Psoas muscle (tissue), 8 donors: ENCODE measurements around the gene PTPRM. TPM values are rescaled to one million over a fixed set of nuclear protein-coding genes. Genes with fewer than 3 reads are reported as not detected.
A peak's percentile ranks its signal among the peaks of the same experiment; 100 is the strongest.

Source experiments
- ATAC-seq, 4 donors: fragments of 200-7000 bp; cut with Tn5 transposase; one replicate each; pipeline ENCODE4 v1.9.1; 2020; ENCODE audit warnings: moderate library complexity in 3 of 4, mild to moderate bottlenecking in 2 of 4
- DNase-seq, 2 donors: peaks; one replicate each; pipeline ENCODE4 v3.0.0-alpha.2; 2020
- H3K27ac ChIP-seq: fragments of 200-600 bp; one replicate; pipeline ENCODE4 v1.8.0; 2022
- H3K27me3 ChIP-seq, 3 donors: fragments of 200-600 bp in 1 of 3; one replicate each; pipeline versions ENCODE4 v1.6.1 to v1.8.0; 2013 to 2022; ENCODE audit warnings: low read length in 2 of 3, mild to moderate bottlenecking in 2 of 3, moderate library complexity in 1 of 3; ENCODE audit not compliant: insufficient read depth in 3 of 3
- H3K36me3 ChIP-seq, 2 donors: fragments of 200-600 bp in 1 of 2; one replicate each; pipeline versions ENCODE4 v1.6.1 to v1.8.0; 2013 to 2022; ENCODE audit warnings: low read depth in 1 of 2, mild to moderate bottlenecking in 1 of 2, moderate library complexity in 1 of 2; ENCODE audit not compliant: insufficient read depth in 1 of 2
- H3K4me1 ChIP-seq: fragments of 200-600 bp; one replicate; pipeline ENCODE4 v1.8.0; 2022
- H3K4me3 ChIP-seq: fragments of 200-600 bp; one replicate; pipeline ENCODE4 v1.8.0; 2022; ENCODE audit warnings: mild to moderate bottlenecking
- H3K9me3 ChIP-seq: fragments of 200-600 bp; one replicate; pipeline ENCODE4 v1.8.0; 2022
- WGBS, 3 donors: extraction: QIAGEN DNeasy Blood & Tissue Kit; methylation state at CpG; one replicate each; pipeline versions ENCODE4 v1.1.6 to v1.1.7; 2013; 5-methylcytosine and 5-hydroxymethylcytosine counted together
- intact Hi-C, 2 donors: fragments of 100-400 bp; cut with DNase I; formaldehyde crosslinking; loops; one replicate each; pipeline versions ENCODE4 v1.11.0 to v1.14.2; 2022
- polyA plus RNA-seq, 3 donors: library from polyadenylated mRNA; stranded (reverse); fragments of 200-250 nt; gene quantifications; one replicate each; pipeline ENCODE4 v1.2.3, GENCODE V29; 2013
- total RNA-seq, 4 donors: library from RNA; stranded (reverse); fragmentation: NEBNext Ultra II Directional in 2 of 4; extraction: Animal tissue kit (Norgen Biotek cat#: 25700) in 2 of 4; gene quantifications; one replicate each; pipeline versions ENCODE4 v1.2.1 to v1.2.4, GENCODE V29; 2021 to 2023
- TF ChIP-seq, protein P1 (sequence below): fragments of 200-600 bp; IDR thresholded peaks from one replicate; pipeline ENCODE4 v1.8.0; 2022; ENCODE audit warnings: antibody characterized with exemption
- donor health status: healthy with polysubstance abuse.
- donor health status: DM: no; HTN: no; CAD: no; lungs with moderate emphysema.
- donor health status: Bipolar disorder and iron deficiency.
- donor health status: healthy.
- donor health status: DM: yes; HTN: yes; CAD: no.
- donor health status: DM: no; HTN: no; CAD: no.
- donor health status: DM: no; HTN: no; CAD: no.
- donor health status: DM: yes; HTN: yes; CAD: no.

The PTPRM gene
- total and polyA plus RNA-seq, 7 donors, result 27.4 to 78.9 (median 39.0) TPM

DNA sequence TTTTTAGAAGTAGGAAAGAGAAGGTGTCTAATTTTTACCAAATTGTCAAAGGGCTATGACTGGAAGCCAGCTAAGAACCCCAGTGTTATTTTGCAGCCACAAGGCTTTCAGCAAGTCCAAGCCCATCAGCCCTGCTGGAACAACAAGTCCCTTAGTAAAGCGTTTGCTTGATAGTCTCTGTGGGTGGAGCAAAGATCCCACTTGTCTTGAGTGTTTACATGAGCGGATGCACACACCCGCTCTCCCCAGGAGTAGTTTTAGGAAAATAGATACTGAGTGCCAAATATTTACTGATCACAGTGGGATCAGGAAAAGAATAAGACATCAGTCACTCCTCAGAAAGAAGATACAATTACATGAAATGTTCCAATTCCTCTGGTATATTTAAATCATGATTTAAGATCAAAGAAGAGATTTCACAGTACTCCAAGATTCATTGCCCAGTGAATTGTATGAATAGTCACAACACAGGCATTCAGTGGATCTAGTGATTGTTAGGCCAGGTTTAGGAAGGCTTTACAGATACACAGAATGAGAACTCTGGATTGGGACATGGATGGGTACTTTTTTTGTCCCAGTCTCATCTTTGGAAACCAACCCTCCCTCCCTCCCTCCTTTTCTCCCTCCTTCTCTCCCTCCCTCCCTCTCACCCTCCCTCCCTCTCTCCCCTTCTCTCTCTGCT, 514.9 kb downstream of the PTPRM start:
- DNase-seq, result no peak
- H3K4me3 ChIP-seq, result no peak overlapping the region
- H3K36me3 ChIP-seq, result peaks cover 3 to 17% of the 10 kb centered on the region in 2 donors
- H3K9me3 ChIP-seq, result no peaks in the 10 kb centered on the region
- ATAC-seq, result no peak
- WGBS, 3 donors, result 75 to 83% (median 83%) methylated on average over 3 of the region's 3 CpGs
- H3K4me1 ChIP-seq, result no peaks in the 10 kb centered on the region
- H3K27me3 ChIP-seq, result no peaks in the 10 kb centered on the region
- intact Hi-C loops, result loop anchor here in 1 of 2 donors (10.0 kb wide), 1 partner anchor 313 kb away; no protein-coding TSS in a partner anchor
- TF ChIP-seq, protein P1, sequence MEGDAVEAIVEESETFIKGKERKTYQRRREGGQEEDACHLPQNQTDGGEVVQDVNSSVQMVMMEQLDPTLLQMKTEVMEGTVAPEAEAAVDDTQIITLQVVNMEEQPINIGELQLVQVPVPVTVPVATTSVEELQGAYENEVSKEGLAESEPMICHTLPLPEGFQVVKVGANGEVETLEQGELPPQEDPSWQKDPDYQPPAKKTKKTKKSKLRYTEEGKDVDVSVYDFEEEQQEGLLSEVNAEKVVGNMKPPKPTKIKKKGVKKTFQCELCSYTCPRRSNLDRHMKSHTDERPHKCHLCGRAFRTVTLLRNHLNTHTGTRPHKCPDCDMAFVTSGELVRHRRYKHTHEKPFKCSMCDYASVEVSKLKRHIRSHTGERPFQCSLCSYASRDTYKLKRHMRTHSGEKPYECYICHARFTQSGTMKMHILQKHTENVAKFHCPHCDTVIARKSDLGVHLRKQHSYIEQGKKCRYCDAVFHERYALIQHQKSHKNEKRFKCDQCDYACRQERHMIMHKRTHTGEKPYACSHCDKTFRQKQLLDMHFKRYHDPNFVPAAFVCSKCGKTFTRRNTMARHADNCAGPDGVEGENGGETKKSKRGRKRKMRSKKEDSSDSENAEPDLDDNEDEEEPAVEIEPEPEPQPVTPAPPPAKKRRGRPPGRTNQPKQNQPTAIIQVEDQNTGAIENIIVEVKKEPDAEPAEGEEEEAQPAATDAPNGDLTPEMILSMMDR, result no peak
- no peak overlapping the region for H3K27ac ChIP-seq

DNA sequence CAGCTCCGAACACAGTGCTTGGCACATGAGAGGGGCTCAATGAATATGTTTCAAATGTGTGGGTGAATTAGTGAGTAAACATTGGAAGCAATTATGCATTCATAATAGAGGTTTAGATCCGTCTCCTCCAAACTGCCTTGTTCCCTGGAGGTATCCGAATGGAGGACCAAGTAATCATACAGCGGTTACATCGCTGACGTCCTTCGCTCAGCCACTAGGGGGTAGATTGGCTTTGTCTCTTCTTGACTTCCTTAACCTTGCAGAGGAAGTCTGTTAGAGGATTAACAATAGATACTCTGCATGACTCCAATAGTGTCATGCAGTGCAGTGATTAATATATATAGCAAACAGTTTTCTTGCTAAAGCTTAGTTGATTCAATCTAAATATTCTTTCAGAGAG, 517.0 kb downstream of the PTPRM start:
- Histone ChIP-seq H3K4me3 (no peak overlapping the region), H3K36me3 (peaks cover 0 to 15% of the 10 kb centered on the region in 2 donors), H3K9me3 (no peaks in the 10 kb centered on the region), H3K27me3 (no peaks in the 10 kb centered on the region), H3K27ac (no peak overlapping the region), H3K4me1 (no peaks in the 10 kb centered on the region)
- WGBS, 3 donors, result 62 to 68% (median 67%) methylated on average over 7 of the region's 7 CpGs
- DNase-seq (no peak), ATAC-seq (peak in 3 of 4 donors; percentile 53 to 74 (median 58))
- TF ChIP-seq, protein P1, result peak; percentile 42
- intact Hi-C loops, result loop anchor here in 1 of 2 donors (10.0 kb wide), 1 partner anchor 311 kb away; no protein-coding TSS in a partner anchor

DNA sequence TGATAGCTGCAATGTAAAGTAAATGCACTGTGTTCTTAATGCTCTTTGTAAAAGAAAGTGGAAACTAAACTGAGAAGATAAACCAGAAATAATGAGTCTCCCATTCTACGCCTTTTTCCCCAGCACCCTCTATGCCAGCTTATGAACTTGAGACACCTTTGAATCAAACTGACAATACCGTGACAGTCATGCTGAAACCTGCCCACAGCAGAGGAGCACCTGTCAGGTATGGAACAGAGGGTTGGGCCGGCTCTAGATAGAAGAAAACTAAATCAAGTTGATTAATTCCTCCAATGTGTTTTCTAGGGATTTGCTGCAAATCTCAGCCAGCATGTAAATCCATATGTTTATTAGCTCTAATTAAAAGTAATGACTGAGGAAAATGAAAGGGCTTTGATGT, 521.5 kb downstream of the PTPRM start:
- ATAC-seq (no peak), DNase-seq (no peak)
- intact Hi-C loops, result loop anchor here in 1 of 2 donors (10.0 kb wide), 1 partner anchor 306 kb away; no protein-coding TSS in a partner anchor
- Histone ChIP-seq H3K27me3 (no peaks in the 10 kb centered on the region), H3K36me3 (peaks cover 0 to 16% of the 10 kb centered on the region in 2 donors), H3K4me1 (no peaks in the 10 kb centered on the region), H3K4me3 (no peak overlapping the region), H3K9me3 (no peaks in the 10 kb centered on the region), H3K27ac (no peak overlapping the region)
- TF ChIP-seq, protein P1, result no peak
- 89 to 92% (median 89%) methylated on average over 3 of the region's 3 CpGs for WGBS, 3 donors

DNA sequence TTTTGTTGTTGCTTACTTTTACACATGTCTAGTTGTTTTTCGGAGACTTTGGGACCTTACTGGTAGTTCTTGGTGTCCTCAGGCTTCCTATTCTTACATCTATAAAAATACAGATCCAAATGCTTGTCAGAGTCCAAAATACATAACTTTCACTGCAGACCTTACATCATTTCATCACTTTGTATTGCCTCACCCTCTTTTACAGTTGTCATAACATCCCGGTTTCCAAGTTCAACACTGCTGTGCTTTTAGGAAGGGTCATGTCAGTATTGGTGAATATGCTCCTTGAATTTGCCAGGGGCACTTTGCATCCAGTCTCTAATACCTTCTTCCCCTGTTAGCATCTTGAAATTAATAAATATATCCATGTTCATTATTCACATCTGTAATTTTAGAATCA, 523.9 kb downstream of the PTPRM start:
- H3K4me1 ChIP-seq, result no peaks in the 10 kb centered on the region
- intact Hi-C loops, result no loop called here
- DNase-seq (no peak), ATAC-seq (peak in 1 of 4 donors; percentile 58)
- no peaks in the 10 kb centered on the region for H3K9me3 ChIP-seq
- no peaks in the 10 kb centered on the region for H3K27me3 ChIP-seq
- WGBS, 3 donors, result 75 to 90% (median 89%) methylated on average over 2 of the region's 2 CpGs
- no peak overlapping the region for H3K4me3 ChIP-seq
- TF ChIP-seq, protein P1, result no peak
- peaks cover 0 to 9% of the 10 kb centered on the region in 2 donors for H3K36me3 ChIP-seq
- no peak overlapping the region for H3K27ac ChIP-seq
